GM18868 (cell line): ENCODE results near the gene TNS1.

Source experiments
- ATAC-seq: cut with Tn5 transposase; IDR thresholded peaks from one replicate; pipeline ENCODE4 v1.9.1; 2021; ENCODE audit warnings: mild to moderate bottlenecking, moderate library complexity; ENCODE audit not compliant: unreplicated experiment

TNS1 gene

GRCh38 chr2:217803653-217803960, 199.2 kb downstream of the TNS1 start:
- no peak for ATAC-seq

GRCh38 chr2:217802876-217803652, 199.7 kb downstream of the TNS1 start:
- no peak for ATAC-seq

GRCh38 chr2:217802266-217802665, 200.5 kb downstream of the TNS1 start:
- ATAC-seq, result no peak

GRCh38 chr2:217801711-217802110, 201.1 kb downstream of the TNS1 start:
- no peak for ATAC-seq

- no peak for ATAC-seq
These were observed 201.7 kb downstream of the TNS1 start for GRCh38 chr2:217801115-217801531.

- no peak for ATAC-seq
These were observed 202.2 kb downstream of the TNS1 start for GRCh38 chr2:217800433-217801114.

GRCh38 chr2:217799563-217800432, 203.0 kb downstream of the TNS1 start:
- no peak for ATAC-seq

GRCh38 chr2:217798743-217799562, 203.8 kb downstream of the TNS1 start:
- ATAC-seq, result peak; percentile 66

- ATAC-seq, result no peak
These were observed 204.6 kb downstream of the TNS1 start for GRCh38 chr2:217798191-217798590.

- no peak for ATAC-seq
These were observed 205.1 kb downstream of the TNS1 start for GRCh38 chr2:217797661-217798069.

GRCh38 chr2:217797165-217797564, 205.6 kb downstream of the TNS1 start:
- no peak for ATAC-seq

- no peak for ATAC-seq
These were observed 206.9 kb downstream of the TNS1 start for GRCh38 chr2:217795706-217796465.

GRCh38 chr2:217795067-217795466, 207.7 kb downstream of the TNS1 start:
- ATAC-seq, result no peak

- ATAC-seq, result no peak
These were observed 208.4 kb downstream of the TNS1 start for GRCh38 chr2:217794133-217794986.

- ATAC-seq, result no peak
These were observed 209.1 kb downstream of the TNS1 start for GRCh38 chr2:217793566-217794132.

- ATAC-seq, result no peak
These were observed 209.9 kb downstream of the TNS1 start for GRCh38 chr2:217792626-217793527.

- ATAC-seq, result no peak
These were observed 211.2 kb downstream of the TNS1 start for GRCh38 chr2:217791551-217791950.
